Aorta (tissue), 5 donors: Measurements from ENCODE around the gene ALOX15B. TPM values are rescaled to one million over a fixed set of nuclear protein-coding genes. Genes with fewer than 3 reads are reported as not detected.
A peak's percentile ranks its signal among the peaks of the same experiment; 100 is the strongest.

Experiments
- ATAC-seq: fragments of 200-7000 bp; cut with Tn5 transposase; one replicate; pipeline ENCODE4 v1.9.1; 2022; ENCODE audit warnings: moderate library complexity; ENCODE audit not compliant: low FRiP score
- DNase-seq, 2 donors: peaks; one replicate each; pipeline ENCODE4 v3.0.0-alpha.2; 2020
- H3K27ac ChIP-seq, 2 donors: one replicate each; pipeline ENCODE4 v1.5.1; 2013; ENCODE audit warnings: low read length in 2 of 2, mild to moderate bottlenecking in 2 of 2, moderate library complexity in 2 of 2, control low read depth in 1 of 2, inconsistent platforms in 1 of 2, low read depth in 1 of 2
- H3K27me3 ChIP-seq, 2 donors: one replicate each; pipeline ENCODE4 v1.6.1; 2013; ENCODE audit warnings: control low read depth in 1 of 2, low read length in 1 of 2, mild to moderate bottlenecking in 1 of 2, moderate library complexity in 1 of 2; ENCODE audit not compliant: insufficient read depth in 2 of 2, control insufficient read depth in 1 of 2
- H3K36me3 ChIP-seq, 2 donors: one replicate each; pipeline ENCODE4 v1.6.1; 2013; ENCODE audit warnings: control low read depth in 1 of 2, low read length in 1 of 2, mild to moderate bottlenecking in 1 of 2; ENCODE audit not compliant: insufficient read depth in 2 of 2, control insufficient read depth in 1 of 2
- H3K4me1 ChIP-seq, 2 donors: one replicate each; pipeline ENCODE4 v1.6.1; 2013; ENCODE audit warnings: low read length in 2 of 2, control low read depth in 1 of 2, mild to moderate bottlenecking in 1 of 2, moderate library complexity in 1 of 2; ENCODE audit not compliant: insufficient read depth in 2 of 2, control insufficient read depth in 1 of 2
- H3K4me3 ChIP-seq, 2 donors: one replicate each; pipeline ENCODE4 v1.5.1; 2013; ENCODE audit warnings: low read length in 2 of 2, control low read depth in 1 of 2, mild to moderate bottlenecking in 1 of 2
- H3K9me3 ChIP-seq: one replicate; pipeline ENCODE4 v1.6.1; 2013; ENCODE audit warnings: mild to moderate bottlenecking, low read length; ENCODE audit not compliant: control insufficient read depth
- WGBS, 2 donors: extraction: QIAGEN DNeasy Blood & Tissue Kit; methylation state at CpG; one replicate each; pipeline ENCODE4 v1.1.7; 2013; 5-methylcytosine and 5-hydroxymethylcytosine counted together
- intact Hi-C, 2 donors: fragments of 100-400 bp; cut with DNase I; formaldehyde crosslinking; loops; one replicate each; pipeline versions ENCODE4 v1.14.2 to v1.15.0; 2022
- polyA plus RNA-seq, 2 donors: library from polyadenylated mRNA; stranded (reverse); fragments of 200-250 nt; gene quantifications; one replicate each; pipeline ENCODE4 v1.2.3, GENCODE V29; 2013
- total RNA-seq, 2 donors: library from RNA; stranded (reverse); fragmentation: NEBNext Ultra II Directional; extraction: Animal tissue kit (Norgen Biotek cat#: 25700); gene quantifications; one replicate each; pipeline ENCODE4 v1.2.1, GENCODE V29; 2021
- donor health status: healthy with polysubstance abuse.
- donor health status: Bipolar disorder and iron deficiency.
- donor health status: DM: no; HTN: no; CAD: no.
- donor health status: DM: no; HTN: no; CAD: no.
- donor health status: DM: yes; HTN: yes; CAD: no.

Gene ALOX15B
- total and polyA plus RNA-seq, 4 donors = 0.15 to 2.0 (median 0.65) TPM

- Histone ChIP-seq H3K4me1 (no peaks in the 10 kb centered on the region), H3K9me3 (no peaks in the 10 kb centered on the region), H3K4me3 (no peak overlapping the region), H3K27ac (no peak overlapping the region), H3K27me3 (peaks cover 0 to 1% of the 10 kb centered on the region in 2 donors), H3K36me3 (no peaks in the 10 kb centered on the region)
- intact Hi-C loops = no loop called here
- DNase-seq = peak in 1 of 2 donors; percentile 41
- ATAC-seq = no peak
- WGBS, 2 donors = 69 to 71% methylated on average over 6 of the region's 6 CpGs
These were observed 7.6 kb upstream of the ALOX15B start for GRCh38 chr17:8031261-8031661.

- no peak overlapping the region for H3K4me3 ChIP-seq
- H3K27me3 ChIP-seq = peaks cover 0 to 1% of the 10 kb centered on the region in 2 donors
- DNase-seq (no peak), ATAC-seq (no peak)
- H3K4me1 ChIP-seq = no peaks in the 10 kb centered on the region
- 88 to 93% methylated on average over 1 of the region's 1 CpG for WGBS, 2 donors
- H3K27ac ChIP-seq = no peak overlapping the region
- no peaks in the 10 kb centered on the region for H3K36me3 ChIP-seq
- intact Hi-C loops = no loop called here
- no peaks in the 10 kb centered on the region for H3K9me3 ChIP-seq
These were observed 6.9 kb upstream of the ALOX15B start for GRCh38 chr17:8031950-8032349.

GRCh38 chr17:8032442-8032841 lies 6.4 kb upstream of the ALOX15B start:
- no peaks in the 10 kb centered on the region for H3K36me3 ChIP-seq
- H3K27ac ChIP-seq = no peak overlapping the region
- no peaks in the 10 kb centered on the region for H3K4me1 ChIP-seq
- DNase-seq (no peak), ATAC-seq (no peak)
- intact Hi-C loops = no loop called here
- peaks cover 0 to 1% of the 10 kb centered on the region in 2 donors for H3K27me3 ChIP-seq
- H3K4me3 ChIP-seq = no peak overlapping the region
- H3K9me3 ChIP-seq = no peaks in the 10 kb centered on the region
- WGBS, 2 donors = 80 to 82% methylated on average over 2 of the region's 2 CpGs

- intact Hi-C loops = no loop called here
- no peak overlapping the region for H3K27ac ChIP-seq
- peak; percentile 29 for ATAC-seq
- no peaks in the 10 kb centered on the region for H3K9me3 ChIP-seq
- peak in 1 of 2 donors; percentile 44 for DNase-seq
- peaks cover 0 to 3% of the 10 kb centered on the region in 2 donors for H3K27me3 ChIP-seq
- no peaks in the 10 kb centered on the region for H3K4me1 ChIP-seq
- 46 to 49% methylated on average over 11 of the region's 11 CpGs for WGBS, 2 donors
- H3K4me3 ChIP-seq = no peak overlapping the region
- no peaks in the 10 kb centered on the region for H3K36me3 ChIP-seq
These were observed 831 bp downstream of the ALOX15B start for GRCh38 chr17:8039611-8040168.

GRCh38 chr17:8041249-8041928 lies 2.5 kb downstream of the ALOX15B start:
- Histone ChIP-seq H3K36me3 (no peaks in the 10 kb centered on the region), H3K27ac (no peak overlapping the region), H3K27me3 (peaks cover 0 to 3% of the 10 kb centered on the region in 2 donors), H3K9me3 (no peaks in the 10 kb centered on the region), H3K4me3 (no peak overlapping the region), H3K4me1 (no peaks in the 10 kb centered on the region)
- 68 to 77% methylated on average over 8 of the region's 8 CpGs for WGBS, 2 donors
- ATAC-seq (peak; percentile 50), DNase-seq (peak in 1 of 2 donors; percentile 42)
- intact Hi-C loops = no loop called here

GRCh38 chr17:8041979-8042378 lies 3.1 kb downstream of the ALOX15B start:
- no peaks in the 10 kb centered on the region for H3K4me1 ChIP-seq
- H3K4me3 ChIP-seq = no peak overlapping the region
- DNase-seq = peak in 1 of 2 donors; percentile 20
- no peaks in the 10 kb centered on the region for H3K9me3 ChIP-seq
- H3K36me3 ChIP-seq = no peaks in the 10 kb centered on the region
- ATAC-seq = no peak
- no peak overlapping the region for H3K27ac ChIP-seq
- intact Hi-C loops = no loop called here
- peaks cover 0 to 3% of the 10 kb centered on the region in 2 donors for H3K27me3 ChIP-seq

- Histone ChIP-seq H3K9me3 (no peaks in the 10 kb centered on the region), H3K36me3 (no peaks in the 10 kb centered on the region), H3K4me1 (no peaks in the 10 kb centered on the region), H3K27ac (no peak overlapping the region), H3K27me3 (no peaks in the 10 kb centered on the region), H3K4me3 (no peak overlapping the region)
- DNase-seq = peak in 1 of 2 donors; percentile 72
- no peak for ATAC-seq
- intact Hi-C loops = no loop called here
- 80 to 84% methylated on average over 24 of the region's 24 CpGs for WGBS, 2 donors
These were observed 6.3 kb downstream of the ALOX15B start for GRCh38 chr17:8044819-8045810.

- H3K27me3 ChIP-seq = no peaks in the 10 kb centered on the region
- no peak for ATAC-seq
- peak in 1 of 2 donors; percentile 56 for DNase-seq
- H3K4me1 ChIP-seq = no peaks in the 10 kb centered on the region
- intact Hi-C loops = no loop called here
- no peak overlapping the region for H3K27ac ChIP-seq
- no peaks in the 10 kb centered on the region for H3K9me3 ChIP-seq
- no peak overlapping the region for H3K4me3 ChIP-seq
- WGBS, 2 donors = 88 to 90% methylated on average over 11 of the region's 11 CpGs
- H3K36me3 ChIP-seq = no peaks in the 10 kb centered on the region
These were observed 7.6 kb downstream of the ALOX15B start for GRCh38 chr17:8046306-8046928.
